Activated B cell treated with CpG ODN at 0.5 μM for 24 hours (primary cell): ENCODE data around the gene CD226. TPM values are rescaled to one million over a fixed set of nuclear protein-coding genes. Genes with fewer than 3 reads are reported as not detected.

ENCODE experiments used
- ATAC-seq: fragments of 200-7000 bp; cut with Tn5 transposase; one replicate; pipeline ENCODE4 v1.10.0; 2021; ENCODE audit warnings: low read depth, mild to moderate bottlenecking, moderate library complexity
- CTCF ChIA-PET: fragments of 350-600 bp; sonication (Branson Sonifier 250); formaldehyde crosslinking; loops from one replicate; lab custom pipeline; 2021; ENCODE audit warnings: antibody characterized with exemption; lab: Charles Lee
- POLR2A ChIA-PET: fragments of 350-600 bp; sonication (Branson Sonifier 250); formaldehyde crosslinking; loops from one replicate; lab custom pipeline; 2021; ENCODE audit warnings: antibody characterized with exemption; lab: Charles Lee
- DNase-seq: peaks from one replicate; pipeline ENCODE4 v3.0.0; 2022
- H3K27ac Mint-ChIP-seq: one replicate; pipeline ENCODE4 v1.8.0; 2020; ENCODE audit warnings: mixed read lengths
- H3K27me3 Mint-ChIP-seq: one replicate; pipeline ENCODE4 v1.8.0; 2021; ENCODE audit warnings: mixed read lengths
- H3K36me3 Mint-ChIP-seq: one replicate; pipeline ENCODE4 v1.8.0; 2021; ENCODE audit warnings: low read depth, mixed read lengths
- H3K4me1 Mint-ChIP-seq: one replicate; pipeline ENCODE4 v1.8.0; 2021; ENCODE audit warnings: mixed read lengths
- H3K4me3 Mint-ChIP-seq: one replicate; pipeline ENCODE4 v1.8.0; 2020; ENCODE audit warnings: mild to moderate bottlenecking, mixed read lengths
- H3K9me3 Mint-ChIP-seq: one replicate; pipeline ENCODE4 v1.8.0; 2020; ENCODE audit warnings: mixed read lengths
- CTCF ChIP-seq: fragments of 200-600 bp; IDR thresholded peaks from one replicate; pipeline ENCODE4 v1.8.0; 2022; ENCODE audit warnings: antibody characterized with exemption, mild to moderate bottlenecking
- intact Hi-C: fragments of 100-400 bp; cut with micrococcal nuclease; formaldehyde crosslinking; loops from one replicate; pipeline ENCODE4 v1.15.1; 2024
- total RNA-seq: library from RNA; stranded (reverse); gene quantifications from 2 replicates; pipeline ENCODE4 v1.2.3, GENCODE V29; 2022

Gene CD226
- total RNA-seq, 1 donor from 2014 or later, result 8.3 TPM

- POLR2A ChIA-PET, result no interaction called here
- TF ChIP-seq CTCF, result no peak
- CTCF ChIA-PET, result no interaction called here
- Mint-ChIP-seq H3K4me3 (no peak overlapping the region), H3K27ac (no peak overlapping the region), H3K9me3 (peaks cover 8% of the 10 kb centered on the region), H3K27me3 (no peaks in the 10 kb centered on the region), H3K4me1 (peaks cover 12% of the 10 kb centered on the region), H3K36me3 (no peaks in the 10 kb centered on the region)
- intact Hi-C loops, result no loop called here
- ATAC-seq (peak; percentile 37), DNase-seq (no peak)
Measured at GRCh38 chr18:69968039-69968438, 20.4 kb upstream of the CD226 start.

GRCh38 chr18:69963196-69963595, 15.5 kb upstream of the CD226 start:
- CTCF ChIA-PET, result no interaction called here
- ATAC-seq, result no peak
- Mint-ChIP-seq H3K4me1 (peaks cover 11% of the 10 kb centered on the region), H3K27ac (no peak overlapping the region), H3K9me3 (no peaks in the 10 kb centered on the region), H3K27me3 (no peaks in the 10 kb centered on the region), H3K4me3 (no peak overlapping the region), H3K36me3 (no peaks in the 10 kb centered on the region)
- no peak for TF ChIP-seq CTCF
- intact Hi-C loops, result no loop called here
- DNase-seq, result no peak
- POLR2A ChIA-PET, result no interaction called here

GRCh38 chr18:69961718-69962117, 14.0 kb upstream of the CD226 start:
- no peak for TF ChIP-seq CTCF
- intact Hi-C loops, result no loop called here
- no peak for ATAC-seq
- H3K27ac Mint-ChIP-seq, result no peak overlapping the region
- H3K4me1 Mint-ChIP-seq, result peaks cover 11% of the 10 kb centered on the region
- H3K9me3 Mint-ChIP-seq, result no peaks in the 10 kb centered on the region
- no peak for DNase-seq
- H3K36me3 Mint-ChIP-seq, result no peaks in the 10 kb centered on the region
- CTCF ChIA-PET, result no interaction called here
- no peaks in the 10 kb centered on the region for H3K27me3 Mint-ChIP-seq
- no peak overlapping the region for H3K4me3 Mint-ChIP-seq
- POLR2A ChIA-PET, result no interaction called here

GRCh38 chr18:69958422-69958821, 10.7 kb upstream of the CD226 start:
- POLR2A ChIA-PET, result interaction anchor here (0.6 to 0.8 kb wide), 5 partner anchors 23 to 108 kb away, joined by 3 to 5 read pairs (median 3); no protein-coding TSS in a partner anchor
- Mint-ChIP-seq H3K27ac (peak overlapping the region; percentile 80), H3K4me3 (no peak overlapping the region), H3K36me3 (no peaks in the 10 kb centered on the region), H3K27me3 (no peaks in the 10 kb centered on the region), H3K4me1 (peaks cover 16% of the 10 kb centered on the region), H3K9me3 (no peaks in the 10 kb centered on the region)
- intact Hi-C loops, result loop anchor here (2.0 to 5.0 kb wide), 5 partner anchors 16 to 249 kb away; partner anchors contain the start of gene RTTN
- no peak for DNase-seq
- ATAC-seq, result peak; percentile 67
- CTCF ChIA-PET, result no interaction called here
- no peak for TF ChIP-seq CTCF

GRCh38 chr18:69957747-69958146, 10.1 kb upstream of the CD226 start:
- no peak for TF ChIP-seq CTCF
- intact Hi-C loops, result loop anchor here (2.0 to 5.0 kb wide), 5 partner anchors 15 to 250 kb away; partner anchors contain the start of gene RTTN
- Mint-ChIP-seq H3K27ac (no peak overlapping the region), H3K4me1 (peaks cover 16% of the 10 kb centered on the region), H3K36me3 (no peaks in the 10 kb centered on the region), H3K9me3 (peaks cover 2% of the 10 kb centered on the region), H3K4me3 (no peak overlapping the region), H3K27me3 (no peaks in the 10 kb centered on the region)
- DNase-seq (no peak), ATAC-seq (no peak)
- CTCF ChIA-PET, result no interaction called here
- POLR2A ChIA-PET, result no interaction called here
